GM12874 (cell line): ENCODE data around the gene RPRD2.

Source experiments
- TF ChIP-seq, protein P1 (sequence below): IDR thresholded peaks from 2 replicates; pipeline ENCODE4 v1.5.1; 2011; ENCODE audit warnings: low read depth, mild to moderate bottlenecking, control low read depth, low read length, moderate library complexity; ENCODE audit not compliant: insufficient read depth

The RPRD2 gene

DNA sequence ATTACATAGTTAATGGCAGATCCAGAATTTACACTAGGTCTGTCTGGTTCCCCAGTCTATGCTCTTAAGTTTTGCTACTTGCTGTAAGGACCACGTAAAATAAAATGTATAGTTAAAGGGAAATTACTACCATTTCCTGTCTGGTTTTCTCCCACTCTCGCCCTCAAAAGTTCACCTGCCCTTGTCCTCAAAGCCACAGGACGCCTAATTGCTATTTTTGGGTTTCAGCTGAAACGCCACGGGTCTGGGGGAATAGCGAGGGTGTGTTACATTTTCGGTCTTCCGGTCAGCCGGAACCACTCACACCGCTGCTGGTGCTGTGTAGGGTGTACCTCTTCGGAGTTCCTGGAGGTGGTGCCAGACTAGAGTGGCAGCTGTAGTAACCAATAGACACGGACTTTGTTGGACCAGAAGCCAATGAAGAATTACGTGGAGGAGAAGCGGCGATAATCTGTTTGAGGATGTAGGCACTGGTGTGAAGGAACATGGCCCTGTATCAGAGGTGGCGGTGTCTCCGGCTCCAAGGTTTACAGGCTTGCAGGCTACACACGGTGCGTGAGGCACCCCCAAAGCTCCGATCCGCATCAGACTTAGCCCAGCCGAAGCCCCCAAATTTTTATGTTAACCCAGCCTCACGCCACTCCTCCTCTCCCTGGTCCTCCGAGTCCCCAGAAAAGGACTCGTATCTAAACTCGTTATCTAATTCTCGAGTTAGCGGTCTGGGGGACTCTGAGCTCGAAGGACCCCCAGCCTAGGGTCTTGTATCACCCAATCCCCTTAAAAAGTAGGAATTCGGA, 123.2 kb downstream of the RPRD2 start, which contains the start of gene TARS2:
Gene TARS2, plus strand, starts transcription at position 454 of the 797 bp plus-strand sequence. Its CDS starts 32 bp downstream, at position 486.
- TF ChIP-seq, protein P1, sequence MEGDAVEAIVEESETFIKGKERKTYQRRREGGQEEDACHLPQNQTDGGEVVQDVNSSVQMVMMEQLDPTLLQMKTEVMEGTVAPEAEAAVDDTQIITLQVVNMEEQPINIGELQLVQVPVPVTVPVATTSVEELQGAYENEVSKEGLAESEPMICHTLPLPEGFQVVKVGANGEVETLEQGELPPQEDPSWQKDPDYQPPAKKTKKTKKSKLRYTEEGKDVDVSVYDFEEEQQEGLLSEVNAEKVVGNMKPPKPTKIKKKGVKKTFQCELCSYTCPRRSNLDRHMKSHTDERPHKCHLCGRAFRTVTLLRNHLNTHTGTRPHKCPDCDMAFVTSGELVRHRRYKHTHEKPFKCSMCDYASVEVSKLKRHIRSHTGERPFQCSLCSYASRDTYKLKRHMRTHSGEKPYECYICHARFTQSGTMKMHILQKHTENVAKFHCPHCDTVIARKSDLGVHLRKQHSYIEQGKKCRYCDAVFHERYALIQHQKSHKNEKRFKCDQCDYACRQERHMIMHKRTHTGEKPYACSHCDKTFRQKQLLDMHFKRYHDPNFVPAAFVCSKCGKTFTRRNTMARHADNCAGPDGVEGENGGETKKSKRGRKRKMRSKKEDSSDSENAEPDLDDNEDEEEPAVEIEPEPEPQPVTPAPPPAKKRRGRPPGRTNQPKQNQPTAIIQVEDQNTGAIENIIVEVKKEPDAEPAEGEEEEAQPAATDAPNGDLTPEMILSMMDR = no peak

DNA sequence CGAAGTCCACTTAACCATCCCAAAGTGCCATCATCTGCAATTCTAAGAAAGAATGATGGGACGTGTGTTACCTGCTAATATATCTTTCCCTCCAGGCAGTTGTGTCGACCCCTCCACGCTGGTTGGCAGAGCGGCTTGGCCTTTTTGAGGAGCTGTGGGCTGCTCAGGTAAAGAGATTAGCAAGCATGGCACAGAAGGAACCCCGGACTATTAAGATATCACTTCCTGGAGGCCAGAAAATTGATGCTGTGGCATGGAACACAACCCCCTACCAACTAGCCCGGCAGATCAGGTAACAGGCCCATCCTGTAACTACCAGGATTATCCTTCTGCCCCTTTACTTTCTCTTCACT, 123.8 kb downstream of the RPRD2 start:
- TF ChIP-seq, protein P1 = no peak

DNA sequence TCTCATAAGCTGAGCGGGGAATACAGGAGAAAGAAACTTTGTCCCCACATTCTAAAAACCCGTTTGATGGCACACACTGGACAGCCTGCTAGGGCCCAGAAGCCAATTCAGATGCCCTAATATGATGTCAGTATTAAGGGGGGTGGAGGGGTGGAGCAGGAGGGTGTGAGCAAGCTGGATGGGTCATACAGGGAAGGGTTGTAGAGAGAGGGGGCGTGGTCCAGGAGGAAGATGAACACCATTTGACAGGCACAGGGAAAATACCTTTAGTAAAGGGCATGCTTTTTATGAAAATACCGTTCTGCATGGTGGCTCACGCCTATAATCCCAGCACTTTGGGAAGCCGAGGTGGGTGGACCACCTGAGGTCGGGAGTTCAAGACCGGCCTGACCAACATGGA, 129.2 kb downstream of the RPRD2 start:
- TF ChIP-seq, protein P1 = no peak

DNA sequence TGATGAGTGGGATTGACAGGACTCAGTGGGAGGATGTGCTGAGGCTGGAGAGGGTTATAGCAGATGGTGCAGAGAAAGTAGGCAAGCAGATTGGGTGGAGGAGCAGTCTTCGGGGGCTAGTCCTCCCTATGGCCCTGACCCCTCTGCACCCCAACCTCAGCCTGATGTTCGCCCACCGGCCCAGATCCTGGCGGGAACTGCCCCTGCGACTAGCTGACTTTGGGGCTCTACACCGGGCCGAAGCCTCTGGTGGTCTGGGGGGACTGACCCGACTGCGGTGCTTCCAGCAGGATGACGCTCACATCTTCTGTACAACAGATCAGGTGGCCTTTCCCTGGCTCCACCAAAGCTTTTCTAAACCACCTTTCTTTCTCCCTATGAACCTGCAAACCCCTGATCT, 134.4 kb downstream of the RPRD2 start:
- TF ChIP-seq, protein P1 = no peak

DNA sequence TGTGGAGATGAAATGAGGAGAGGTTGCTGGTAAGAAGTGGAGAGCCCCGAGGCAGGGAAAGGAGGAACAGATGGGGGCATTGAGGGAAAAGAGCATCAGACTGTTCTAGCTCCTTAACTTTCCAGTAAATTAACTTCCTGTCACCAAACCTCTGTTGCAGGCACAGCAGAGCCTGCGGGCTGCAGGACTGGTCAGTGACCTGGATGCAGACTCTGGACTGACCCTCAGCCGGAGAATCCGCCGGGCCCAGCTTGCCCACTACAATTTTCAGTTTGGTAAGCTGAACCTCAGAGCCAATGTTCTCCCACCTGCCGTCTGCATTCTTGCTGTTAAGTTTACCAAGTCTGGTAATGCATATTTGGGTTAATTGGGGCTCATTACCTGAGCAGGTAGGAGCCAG, 141.5 kb downstream of the RPRD2 start:
- TF ChIP-seq, protein P1 = no peak

DNA sequence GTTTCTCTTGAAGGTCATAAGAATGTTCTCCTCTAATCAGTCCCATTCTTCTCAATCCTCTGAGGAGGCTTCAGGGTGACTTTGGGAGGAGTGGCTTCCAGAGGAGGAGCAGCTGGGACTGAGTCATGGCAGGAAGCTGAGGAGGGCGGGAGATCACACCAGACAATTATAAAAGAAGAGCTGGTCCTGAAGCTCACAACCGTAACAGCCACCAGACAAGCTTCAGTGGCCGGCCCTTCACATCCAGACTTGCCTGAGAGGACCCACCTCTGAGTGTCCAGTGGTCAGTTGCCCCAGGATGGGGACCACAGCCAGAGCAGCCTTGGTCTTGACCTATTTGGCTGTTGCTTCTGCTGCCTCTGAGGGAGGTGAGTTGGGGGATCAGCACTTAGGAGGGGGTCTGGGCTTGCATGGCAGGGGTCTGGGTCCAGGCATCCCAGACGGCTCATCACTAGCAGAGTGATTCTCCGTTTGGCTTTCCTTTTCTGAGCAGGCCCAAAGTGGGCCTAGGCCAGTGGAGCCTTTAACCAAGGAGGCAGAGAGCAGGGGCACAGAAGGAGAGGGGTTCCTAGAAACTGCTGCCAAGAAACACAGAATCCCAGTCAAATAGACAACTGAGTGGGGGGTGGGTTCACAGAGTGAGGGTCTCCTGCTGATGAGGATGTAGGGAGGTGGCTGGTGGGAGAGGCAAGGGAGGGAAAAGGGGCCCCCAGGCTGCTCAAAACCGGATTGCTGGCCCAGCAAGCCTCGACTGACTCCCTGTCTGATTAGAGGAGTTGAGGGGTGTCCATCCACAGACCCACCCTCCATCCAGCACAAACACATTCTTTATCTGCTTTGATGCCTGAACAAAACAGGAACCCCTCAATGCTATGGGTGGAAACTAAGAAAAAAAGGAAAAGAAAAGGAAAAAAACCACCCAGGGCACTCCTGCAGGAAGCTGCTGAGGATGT, 144.2 kb downstream of the RPRD2 start, which contains the start of gene ECM1:
Gene ECM1, plus strand, starts transcription at position 198 of the 953 bp plus-strand sequence. Its CDS starts 101 bp downstream, at position 299.
- TF ChIP-seq, protein P1 = no peak

DNA sequence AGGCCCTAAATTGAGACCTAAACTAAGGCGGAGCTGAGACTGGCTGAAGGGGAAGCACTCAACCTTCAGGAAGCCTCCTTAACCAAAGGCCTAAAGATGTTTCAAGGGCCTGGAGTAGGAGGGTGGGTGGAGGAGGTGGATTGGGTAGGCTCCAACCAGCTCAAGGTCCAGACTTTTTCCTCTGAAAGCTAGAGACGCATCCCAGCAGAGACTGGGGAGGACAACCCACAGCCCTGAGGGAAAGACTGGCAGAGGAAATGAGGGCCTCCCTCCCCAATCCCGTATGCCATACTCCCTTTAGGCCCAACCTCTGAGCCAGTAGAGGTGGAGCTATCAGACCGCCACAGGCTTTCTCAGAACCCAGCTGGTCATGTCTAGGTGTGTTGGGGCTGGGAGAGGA, 145.0 kb downstream of the RPRD2 start:
- TF ChIP-seq, protein P1 = no peak
